Astrocyte (in vitro differentiated cells and primary cell): ENCODE results near the gene CD5L.

ENCODE experiments used
- EZH2 ChIP-seq: IDR thresholded peaks from 2 replicates; pipeline ENCODE4 v1.6.1; 2012; ENCODE audit warnings: mild to moderate bottlenecking, low read length, inconsistent platforms; ENCODE audit not compliant: insufficient read depth
- TF ChIP-seq, protein P1 (sequence below): IDR thresholded peaks from 2 replicates; pipeline ENCODE4 v1.5.1; 2011; ENCODE audit warnings: low read depth, mild to moderate bottlenecking, inconsistent platforms, low read length, moderate library complexity; ENCODE audit not compliant: insufficient read depth

DNA sequence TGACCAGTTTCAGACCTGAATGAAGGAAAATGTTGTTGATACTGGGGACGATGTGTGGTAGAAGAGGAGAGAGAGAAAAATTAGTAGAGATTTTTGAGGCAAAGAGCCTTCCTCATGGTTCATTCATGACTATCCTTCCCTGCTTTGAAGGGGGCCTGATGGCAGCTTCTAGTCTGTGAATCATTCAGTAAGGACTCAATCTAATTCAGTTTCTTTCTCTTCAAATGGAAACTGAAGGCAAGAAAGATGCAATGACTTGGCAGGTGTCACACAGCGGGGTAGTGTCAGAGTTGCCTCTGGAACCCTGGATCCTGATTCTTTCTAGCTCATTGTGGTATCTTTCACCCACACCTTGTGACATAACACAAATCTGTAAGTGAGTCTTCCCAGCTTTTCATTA lies 14.9 kb upstream of the CD5L start:
- TF ChIP-seq, protein P1, sequence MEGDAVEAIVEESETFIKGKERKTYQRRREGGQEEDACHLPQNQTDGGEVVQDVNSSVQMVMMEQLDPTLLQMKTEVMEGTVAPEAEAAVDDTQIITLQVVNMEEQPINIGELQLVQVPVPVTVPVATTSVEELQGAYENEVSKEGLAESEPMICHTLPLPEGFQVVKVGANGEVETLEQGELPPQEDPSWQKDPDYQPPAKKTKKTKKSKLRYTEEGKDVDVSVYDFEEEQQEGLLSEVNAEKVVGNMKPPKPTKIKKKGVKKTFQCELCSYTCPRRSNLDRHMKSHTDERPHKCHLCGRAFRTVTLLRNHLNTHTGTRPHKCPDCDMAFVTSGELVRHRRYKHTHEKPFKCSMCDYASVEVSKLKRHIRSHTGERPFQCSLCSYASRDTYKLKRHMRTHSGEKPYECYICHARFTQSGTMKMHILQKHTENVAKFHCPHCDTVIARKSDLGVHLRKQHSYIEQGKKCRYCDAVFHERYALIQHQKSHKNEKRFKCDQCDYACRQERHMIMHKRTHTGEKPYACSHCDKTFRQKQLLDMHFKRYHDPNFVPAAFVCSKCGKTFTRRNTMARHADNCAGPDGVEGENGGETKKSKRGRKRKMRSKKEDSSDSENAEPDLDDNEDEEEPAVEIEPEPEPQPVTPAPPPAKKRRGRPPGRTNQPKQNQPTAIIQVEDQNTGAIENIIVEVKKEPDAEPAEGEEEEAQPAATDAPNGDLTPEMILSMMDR, result no peak
- no peak for TF ChIP-seq EZH2
